HepG2 (cell line): ENCODE results near the gene ARHGAP9. TPM values are rescaled to one million over a fixed set of nuclear protein-coding genes. Genes with fewer than 3 reads are reported as not detected.

Experiments used
- KLF12 ChIP-seq: sonication (generic); formaldehyde crosslinking; IDR thresholded peaks from 2 replicates; pipeline ENCODE4 v1.4.0; 2020; ENCODE audit warnings: missing genetic modification reagents, borderline replicate concordance
- RXRA ChIP-seq: sonication (generic); formaldehyde crosslinking; IDR thresholded peaks from 2 replicates; pipeline ENCODE4 v1.5.1; 2020; ENCODE audit warnings: missing genetic modification reagents
- STAT5B ChIP-seq: sonication (generic); formaldehyde crosslinking; IDR thresholded peaks from 2 replicates; pipeline ENCODE4 v1.4.0; 2020; ENCODE audit warnings: missing genetic modification reagents
- ZNF232 ChIP-seq: sonication (generic); formaldehyde crosslinking; IDR thresholded peaks from 2 replicates; pipeline ENCODE4 v1.4.0; 2020; ENCODE audit warnings: missing genetic modification reagents, borderline replicate concordance
- ZNF343 ChIP-seq: sonication (generic); formaldehyde crosslinking; IDR thresholded peaks from 2 replicates; pipeline ENCODE4 v1.4.0; 2020; ENCODE audit warnings: mild to moderate bottlenecking, missing genetic modification reagents
- ZNF776 ChIP-seq: sonication (generic); formaldehyde crosslinking; IDR thresholded peaks from 2 replicates; pipeline ENCODE4 v1.4.0; 2020; ENCODE audit warnings: mild to moderate bottlenecking, missing genetic modification reagents
- ZSCAN20 ChIP-seq: sonication (generic); formaldehyde crosslinking; IDR thresholded peaks from 2 replicates; pipeline ENCODE4 v1.4.0; 2020; ENCODE audit warnings: missing genetic modification reagents, mild to moderate bottlenecking, borderline replicate concordance
- ZSCAN9 ChIP-seq: IDR thresholded peaks from 2 replicates; pipeline ENCODE4 v1.6.1; 2016; ENCODE audit warnings: borderline replicate concordance
- polyA plus RNA-seq, 8 experiments: library from polyadenylated mRNA; depleted of rRNA in 3 of 8; stranded (reverse) in 7 of 8; unstranded in 1 of 8; fragments of >200 nt; fragmentation: Illumina TruSeq in 4 of 8; extraction: Trizol in 4 of 8; gene quantifications; 2 replicates each; pipeline versions ENCODE4 v1.2.1 to v1.2.3, GENCODE V29; 2011 to 2016; ENCODE audit warnings: low read depth in 4 of 8, missing spikeins in 1 of 8, mixed read lengths in 1 of 8; ENCODE audit not compliant: insufficient read depth in 1 of 8
- total RNA-seq, 5 experiments: library from RNA; depleted of rRNA; stranded (reverse); fragments of >200 nt; fragmentation: Illumina TruSeq; extraction: Trizol; gene quantifications; 2 replicates each; pipeline ENCODE4 v1.2.3, GENCODE V29; 2016; ENCODE audit warnings: low read depth in 1 of 5
- TF ChIP-seq, protein P1 (sequence below): sonication (generic); formaldehyde crosslinking; IDR thresholded peaks from 2 replicates; pipeline ENCODE4 v1.4.0; 2020; ENCODE audit warnings: missing genetic modification reagents, borderline replicate concordance
- TF ChIP-seq, protein P2 (sequence below): sonication (generic); formaldehyde crosslinking; IDR thresholded peaks from 2 replicates; pipeline ENCODE4 v1.4.0; 2020; ENCODE audit warnings: missing genetic modification reagents
- TF ChIP-seq, protein P3 (sequence below): sonication (generic); formaldehyde crosslinking; conservative IDR thresholded peaks from 2 replicates; pipeline ENCODE4 v1.8.0; 2022; ENCODE audit warnings: low read depth, missing genetic modification reagents
- TF ChIP-seq, protein P4 (sequence below): sonication (generic); formaldehyde crosslinking; IDR thresholded peaks from 2 replicates; pipeline ENCODE4 v1.5.0; 2020; ENCODE audit warnings: missing genetic modification reagents
- TF ChIP-seq, protein P5 (sequence below): IDR thresholded peaks from 2 replicates; pipeline ENCODE4 v1.6.1; 2012; ENCODE audit warnings: low read length, improper control_type of control experiment
- TF ChIP-seq, protein P6 (sequence below): IDR thresholded peaks from 2 replicates; pipeline ENCODE4 v1.6.1; 2012; ENCODE audit warnings: inconsistent platforms
- TF ChIP-seq, protein P7 (sequence below): sonication (generic); formaldehyde crosslinking; IDR thresholded peaks from 2 replicates; pipeline ENCODE4 v1.8.0; 2022; ENCODE audit warnings: missing genetic modification reagents, mild to moderate bottlenecking, borderline replicate concordance
- TF ChIP-seq, protein P8 (sequence below): sonication (generic); formaldehyde crosslinking; IDR thresholded peaks from 2 replicates; pipeline ENCODE4 v1.4.0; 2020; ENCODE audit warnings: missing genetic modification reagents

The ARHGAP9 gene
- total and polyA plus RNA-seq, 2 of the 13 experiments (the other 11 are each of a cell fraction or from before 2014, with no cell fraction given): 0.18 to 1.2 TPM

DNA sequence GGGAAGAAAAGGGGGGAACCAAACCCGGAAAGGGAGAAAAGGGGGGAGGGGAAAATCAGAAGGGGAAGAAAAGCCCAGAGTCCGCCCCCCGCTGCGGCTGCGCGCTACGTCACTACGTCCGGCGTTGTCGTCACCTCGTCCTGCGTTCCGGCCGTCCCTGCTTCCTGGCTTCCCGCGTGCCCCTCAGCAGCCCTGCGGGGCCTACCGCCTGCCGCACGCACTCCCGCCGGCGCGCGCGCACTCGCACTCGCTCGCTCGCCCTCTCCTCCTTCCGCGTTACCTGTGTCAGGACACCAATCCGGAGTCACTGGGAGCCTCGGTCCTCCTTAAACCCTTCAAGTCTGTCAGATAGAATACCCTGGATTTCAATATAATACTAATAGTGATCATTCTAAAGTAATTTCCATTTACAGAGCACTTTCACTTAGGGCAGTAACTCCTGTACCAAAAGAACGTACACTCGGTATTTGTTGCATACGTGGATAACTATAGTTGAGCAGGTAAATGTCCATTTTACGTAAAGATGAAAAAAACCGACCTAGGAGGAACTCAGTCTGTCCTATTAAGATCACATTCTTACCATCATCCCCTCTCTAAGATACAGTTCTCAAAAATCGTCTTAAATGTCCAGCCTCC, 48.6 kb downstream of the ARHGAP9 start, which contains the start of gene R3HDM2 (continued):
- TF ChIP-seq, protein P1, sequence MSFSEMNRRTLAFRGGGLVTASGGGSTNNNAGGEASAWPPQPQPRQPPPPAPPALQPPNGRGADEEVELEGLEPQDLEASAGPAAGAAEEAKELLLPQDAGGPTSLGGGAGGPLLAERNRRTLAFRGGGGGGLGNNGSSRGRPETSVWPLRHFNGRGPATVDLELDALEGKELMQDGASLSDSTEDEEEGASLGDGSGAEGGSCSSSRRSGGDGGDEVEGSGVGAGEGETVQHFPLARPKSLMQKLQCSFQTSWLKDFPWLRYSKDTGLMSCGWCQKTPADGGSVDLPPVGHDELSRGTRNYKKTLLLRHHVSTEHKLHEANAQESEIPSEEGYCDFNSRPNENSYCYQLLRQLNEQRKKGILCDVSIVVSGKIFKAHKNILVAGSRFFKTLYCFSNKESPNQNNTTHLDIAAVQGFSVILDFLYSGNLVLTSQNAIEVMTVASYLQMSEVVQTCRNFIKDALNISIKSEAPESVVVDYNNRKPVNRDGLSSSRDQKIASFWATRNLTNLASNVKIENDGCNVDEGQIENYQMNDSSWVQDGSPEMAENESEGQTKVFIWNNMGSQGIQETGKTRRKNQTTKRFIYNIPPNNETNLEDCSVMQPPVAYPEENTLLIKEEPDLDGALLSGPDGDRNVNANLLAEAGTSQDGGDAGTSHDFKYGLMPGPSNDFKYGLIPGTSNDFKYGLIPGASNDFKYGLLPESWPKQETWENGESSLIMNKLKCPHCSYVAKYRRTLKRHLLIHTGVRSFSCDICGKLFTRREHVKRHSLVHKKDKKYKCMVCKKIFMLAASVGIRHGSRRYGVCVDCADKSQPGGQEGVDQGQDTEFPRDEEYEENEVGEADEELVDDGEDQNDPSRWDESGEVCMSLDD: peak; percentile 49; the same call in 1 of the 2 replicates
- TF ChIP-seq ZNF343 (no peak), STAT5B (CRISPR knock-in tag) (no peak), ZNF232 (CRISPR knock-in tag) (peak; percentile 89; the same call in 1 of the 2 replicates), ZSCAN9 (CRISPR knock-in tag) (peak; percentile 39; the same call in 1 of the 2 replicates), RXRA (CRISPR knock-in tag) (0 out of 2 replicates have a peak, but pooled peaks have one; percentile 39), ZNF776 (CRISPR knock-in tag) (peak; percentile 77; the same call in 1 of the 2 replicates), KLF12 (no peak), ZSCAN20 (no peak)
- TF ChIP-seq, protein P2, sequence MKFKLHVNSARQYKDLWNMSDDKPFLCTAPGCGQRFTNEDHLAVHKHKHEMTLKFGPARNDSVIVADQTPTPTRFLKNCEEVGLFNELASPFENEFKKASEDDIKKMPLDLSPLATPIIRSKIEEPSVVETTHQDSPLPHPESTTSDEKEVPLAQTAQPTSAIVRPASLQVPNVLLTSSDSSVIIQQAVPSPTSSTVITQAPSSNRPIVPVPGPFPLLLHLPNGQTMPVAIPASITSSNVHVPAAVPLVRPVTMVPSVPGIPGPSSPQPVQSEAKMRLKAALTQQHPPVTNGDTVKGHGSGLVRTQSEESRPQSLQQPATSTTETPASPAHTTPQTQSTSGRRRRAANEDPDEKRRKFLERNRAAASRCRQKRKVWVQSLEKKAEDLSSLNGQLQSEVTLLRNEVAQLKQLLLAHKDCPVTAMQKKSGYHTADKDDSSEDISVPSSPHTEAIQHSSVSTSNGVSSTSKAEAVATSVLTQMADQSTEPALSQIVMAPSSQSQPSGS (CRISPR knock-in tag): peak; percentile 79
- TF ChIP-seq, protein P3, sequence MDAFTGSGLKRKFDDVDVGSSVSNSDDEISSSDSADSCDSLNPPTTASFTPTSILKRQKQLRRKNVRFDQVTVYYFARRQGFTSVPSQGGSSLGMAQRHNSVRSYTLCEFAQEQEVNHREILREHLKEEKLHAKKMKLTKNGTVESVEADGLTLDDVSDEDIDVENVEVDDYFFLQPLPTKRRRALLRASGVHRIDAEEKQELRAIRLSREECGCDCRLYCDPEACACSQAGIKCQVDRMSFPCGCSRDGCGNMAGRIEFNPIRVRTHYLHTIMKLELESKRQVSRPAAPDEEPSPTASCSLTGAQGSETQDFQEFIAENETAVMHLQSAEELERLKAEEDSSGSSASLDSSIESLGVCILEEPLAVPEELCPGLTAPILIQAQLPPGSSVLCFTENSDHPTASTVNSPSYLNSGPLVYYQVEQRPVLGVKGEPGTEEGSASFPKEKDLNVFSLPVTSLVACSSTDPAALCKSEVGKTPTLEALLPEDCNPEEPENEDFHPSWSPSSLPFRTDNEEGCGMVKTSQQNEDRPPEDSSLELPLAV: no peak; the same call in 1 of the 2 replicates
- TF ChIP-seq, protein P4, sequence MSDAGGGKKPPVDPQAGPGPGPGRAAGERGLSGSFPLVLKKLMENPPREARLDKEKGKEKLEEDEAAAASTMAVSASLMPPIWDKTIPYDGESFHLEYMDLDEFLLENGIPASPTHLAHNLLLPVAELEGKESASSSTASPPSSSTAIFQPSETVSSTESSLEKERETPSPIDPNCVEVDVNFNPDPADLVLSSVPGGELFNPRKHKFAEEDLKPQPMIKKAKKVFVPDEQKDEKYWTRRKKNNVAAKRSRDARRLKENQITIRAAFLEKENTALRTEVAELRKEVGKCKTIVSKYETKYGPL (CRISPR knock-in tag): peak; percentile 40; the same call in 1 of the 2 replicates
- TF ChIP-seq, protein P5, sequence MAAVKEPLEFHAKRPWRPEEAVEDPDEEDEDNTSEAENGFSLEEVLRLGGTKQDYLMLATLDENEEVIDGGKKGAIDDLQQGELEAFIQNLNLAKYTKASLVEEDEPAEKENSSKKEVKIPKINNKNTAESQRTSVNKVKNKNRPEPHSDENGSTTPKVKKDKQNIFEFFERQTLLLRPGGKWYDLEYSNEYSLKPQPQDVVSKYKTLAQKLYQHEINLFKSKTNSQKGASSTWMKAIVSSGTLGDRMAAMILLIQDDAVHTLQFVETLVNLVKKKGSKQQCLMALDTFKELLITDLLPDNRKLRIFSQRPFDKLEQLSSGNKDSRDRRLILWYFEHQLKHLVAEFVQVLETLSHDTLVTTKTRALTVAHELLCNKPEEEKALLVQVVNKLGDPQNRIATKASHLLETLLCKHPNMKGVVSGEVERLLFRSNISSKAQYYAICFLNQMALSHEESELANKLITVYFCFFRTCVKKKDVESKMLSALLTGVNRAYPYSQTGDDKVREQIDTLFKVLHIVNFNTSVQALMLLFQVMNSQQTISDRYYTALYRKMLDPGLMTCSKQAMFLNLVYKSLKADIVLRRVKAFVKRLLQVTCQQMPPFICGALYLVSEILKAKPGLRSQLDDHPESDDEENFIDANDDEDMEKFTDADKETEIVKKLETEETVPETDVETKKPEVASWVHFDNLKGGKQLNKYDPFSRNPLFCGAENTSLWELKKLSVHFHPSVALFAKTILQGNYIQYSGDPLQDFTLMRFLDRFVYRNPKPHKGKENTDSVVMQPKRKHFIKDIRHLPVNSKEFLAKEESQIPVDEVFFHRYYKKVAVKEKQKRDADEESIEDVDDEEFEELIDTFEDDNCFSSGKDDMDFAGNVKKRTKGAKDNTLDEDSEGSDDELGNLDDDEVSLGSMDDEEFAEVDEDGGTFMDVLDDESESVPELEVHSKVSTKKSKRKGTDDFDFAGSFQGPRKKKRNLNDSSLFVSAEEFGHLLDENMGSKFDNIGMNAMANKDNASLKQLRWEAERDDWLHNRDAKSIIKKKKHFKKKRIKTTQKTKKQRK: no peak
- TF ChIP-seq, protein P6, sequence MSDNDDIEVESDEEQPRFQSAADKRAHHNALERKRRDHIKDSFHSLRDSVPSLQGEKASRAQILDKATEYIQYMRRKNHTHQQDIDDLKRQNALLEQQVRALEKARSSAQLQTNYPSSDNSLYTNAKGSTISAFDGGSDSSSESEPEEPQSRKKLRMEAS: peak; percentile 98
- TF ChIP-seq, protein P7, sequence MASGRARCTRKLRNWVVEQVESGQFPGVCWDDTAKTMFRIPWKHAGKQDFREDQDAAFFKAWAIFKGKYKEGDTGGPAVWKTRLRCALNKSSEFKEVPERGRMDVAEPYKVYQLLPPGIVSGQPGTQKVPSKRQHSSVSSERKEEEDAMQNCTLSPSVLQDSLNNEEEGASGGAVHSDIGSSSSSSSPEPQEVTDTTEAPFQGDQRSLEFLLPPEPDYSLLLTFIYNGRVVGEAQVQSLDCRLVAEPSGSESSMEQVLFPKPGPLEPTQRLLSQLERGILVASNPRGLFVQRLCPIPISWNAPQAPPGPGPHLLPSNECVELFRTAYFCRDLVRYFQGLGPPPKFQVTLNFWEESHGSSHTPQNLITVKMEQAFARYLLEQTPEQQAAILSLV: peak; percentile 91; the same call in 1 of the 2 replicates
- TF ChIP-seq, protein P8, sequence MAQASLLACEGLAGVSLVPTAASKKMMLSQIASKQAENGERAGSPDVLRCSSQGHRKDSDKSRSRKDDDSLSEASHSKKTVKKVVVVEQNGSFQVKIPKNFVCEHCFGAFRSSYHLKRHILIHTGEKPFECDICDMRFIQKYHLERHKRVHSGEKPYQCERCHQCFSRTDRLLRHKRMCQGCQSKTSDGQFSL (CRISPR knock-in tag): 0 out of 2 replicates have a peak, but pooled peaks have one; percentile 26
